ENCODE results near the gene BRIX1. TPM values are rescaled to one million over a fixed set of nuclear protein-coding genes. Genes with fewer than 3 reads are reported as not detected.

Gene BRIX1
- total RNA-seq, 1 donor: 88.9 TPM

DNA sequence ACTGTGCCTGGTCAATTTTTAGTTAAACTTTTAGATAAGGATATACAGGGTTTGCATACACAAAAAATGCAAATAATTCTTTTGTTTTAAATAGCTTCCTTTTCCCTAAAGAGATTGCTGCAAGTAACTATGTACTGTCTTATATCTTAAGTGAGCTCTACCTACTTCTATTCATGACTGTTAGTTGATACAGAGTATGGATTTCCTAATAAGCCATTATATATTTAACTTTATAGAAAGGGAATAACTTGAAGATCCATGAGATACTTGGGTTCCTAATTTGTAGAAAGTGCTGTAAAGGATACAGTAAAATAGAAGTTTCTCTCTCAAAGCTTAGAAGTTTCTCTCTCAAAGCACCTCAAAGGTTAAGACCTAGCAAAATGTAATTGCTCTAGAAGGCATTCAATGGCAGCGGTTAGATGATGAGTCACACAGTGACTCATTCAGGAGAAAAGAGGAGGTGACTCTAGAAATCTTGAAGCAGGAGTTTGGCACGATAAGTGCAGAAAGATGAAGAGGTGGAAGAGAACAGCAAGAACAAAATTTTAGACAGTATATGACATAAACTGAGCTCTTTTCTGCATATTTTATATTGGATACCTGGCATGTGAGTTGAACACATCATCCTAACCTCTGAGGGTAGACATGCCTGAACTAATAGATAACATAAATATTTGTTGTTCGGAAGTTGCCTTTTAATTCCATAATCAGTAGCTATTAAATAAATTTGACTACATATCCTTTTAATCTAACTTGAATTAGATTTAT is 8.4 kb downstream of the BRIX1 start:
- DNase-seq (ENCODE audit: low read depth): peak; percentile 84
- TF ChIP-seq, protein P1, sequence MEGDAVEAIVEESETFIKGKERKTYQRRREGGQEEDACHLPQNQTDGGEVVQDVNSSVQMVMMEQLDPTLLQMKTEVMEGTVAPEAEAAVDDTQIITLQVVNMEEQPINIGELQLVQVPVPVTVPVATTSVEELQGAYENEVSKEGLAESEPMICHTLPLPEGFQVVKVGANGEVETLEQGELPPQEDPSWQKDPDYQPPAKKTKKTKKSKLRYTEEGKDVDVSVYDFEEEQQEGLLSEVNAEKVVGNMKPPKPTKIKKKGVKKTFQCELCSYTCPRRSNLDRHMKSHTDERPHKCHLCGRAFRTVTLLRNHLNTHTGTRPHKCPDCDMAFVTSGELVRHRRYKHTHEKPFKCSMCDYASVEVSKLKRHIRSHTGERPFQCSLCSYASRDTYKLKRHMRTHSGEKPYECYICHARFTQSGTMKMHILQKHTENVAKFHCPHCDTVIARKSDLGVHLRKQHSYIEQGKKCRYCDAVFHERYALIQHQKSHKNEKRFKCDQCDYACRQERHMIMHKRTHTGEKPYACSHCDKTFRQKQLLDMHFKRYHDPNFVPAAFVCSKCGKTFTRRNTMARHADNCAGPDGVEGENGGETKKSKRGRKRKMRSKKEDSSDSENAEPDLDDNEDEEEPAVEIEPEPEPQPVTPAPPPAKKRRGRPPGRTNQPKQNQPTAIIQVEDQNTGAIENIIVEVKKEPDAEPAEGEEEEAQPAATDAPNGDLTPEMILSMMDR (IDR thresholded peaks at IDR 0.05; ENCODE audit: insufficient read depth, low read depth, low read length): no peak
- H3K4me3 ChIP-seq (ENCODE audit: low read depth, low read length): no peak overlapping the region

GRCh38 chr5:34924462-34924765 is 8.9 kb downstream of the BRIX1 start:
- TF ChIP-seq, protein P1 (IDR thresholded peaks at IDR 0.05; ENCODE audit: insufficient read depth, low read depth, low read length): no peak
- DNase-seq (ENCODE audit: low read depth): no peak
- no peak overlapping the region for H3K4me3 ChIP-seq (ENCODE audit: low read depth, low read length)

GRCh38 chr5:34926318-34926888 is 10.9 kb downstream of the BRIX1 start:
- TF ChIP-seq, protein P1 (IDR thresholded peaks at IDR 0.05; ENCODE audit: insufficient read depth, low read depth, low read length): no peak
- H3K4me3 ChIP-seq (ENCODE audit: low read depth, low read length): no peak overlapping the region
- no peak for DNase-seq (ENCODE audit: low read depth)

- no peak for DNase-seq (ENCODE audit: low read depth)
- H3K4me3 ChIP-seq (ENCODE audit: low read depth, low read length): no peak overlapping the region
- TF ChIP-seq, protein P1 (IDR thresholded peaks at IDR 0.05; ENCODE audit: insufficient read depth, low read depth, low read length): no peak
Measured at GRCh38 chr5:34927785-34928184, 12.3 kb downstream of the BRIX1 start.

DNA sequence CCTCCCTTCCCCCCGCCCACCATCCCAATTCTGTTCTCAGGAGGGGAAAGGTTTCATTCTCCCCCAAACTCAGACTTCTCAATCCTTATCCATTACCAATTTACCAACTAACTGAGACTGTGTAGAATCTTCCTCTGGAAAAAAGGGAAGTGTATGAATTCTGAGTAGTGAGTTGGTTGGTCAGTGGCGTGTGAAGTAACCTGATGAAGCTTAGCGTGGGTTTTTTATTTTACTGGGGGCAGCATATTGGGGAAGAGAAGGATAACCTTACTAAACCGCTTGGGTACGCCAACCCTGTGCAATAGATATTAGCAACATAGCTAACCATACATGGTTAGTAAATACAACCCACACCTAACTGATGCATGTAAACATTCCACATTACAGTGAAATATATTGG is 12.8 kb downstream of the BRIX1 start:
- H3K4me3 ChIP-seq (ENCODE audit: low read depth, low read length): no peak overlapping the region
- no peak for DNase-seq (ENCODE audit: low read depth)
- TF ChIP-seq, protein P1 (IDR thresholded peaks at IDR 0.05; ENCODE audit: insufficient read depth, low read depth, low read length): no peak

GRCh38 chr5:34929134-34929719 is 13.7 kb downstream of the BRIX1 start, which contains the start of gene DNAJC21:
Gene DNAJC21 (plus strand): TSS chr5:34929559. CDS start chr5:34929820, 261 bp downstream.
- peak within 1 kb of the TSS; percentile 91 for H3K4me3 ChIP-seq (ENCODE audit: low read depth, low read length)
- TF ChIP-seq, protein P1 (IDR thresholded peaks at IDR 0.05; ENCODE audit: insufficient read depth, low read depth, low read length): no peak
- DNase-seq (ENCODE audit: low read depth): peak; percentile 97
